D721Med (cell line): ENCODE measurements around the gene NRXN3.
A peak's percentile ranks its signal among the peaks of the same experiment; 100 is the strongest.

Experiments used
- DNase-seq: peaks from one replicate; pipeline ENCODE4 v3.0.0; 2011; ENCODE audit warnings: low spot score; ENCODE audit not compliant: insufficient read length
- FAIRE-seq: peaks from 2 replicates; lab custom pipeline; 2011; peaks lifted over from hg19 to GRCh38; lab: Jason Lieb, UNC
- TF ChIP-seq, protein P1 (sequence below): IDR thresholded peaks from 2 replicates; pipeline ENCODE4 v1.5.1; 2012; ENCODE audit warnings: mild to moderate bottlenecking, control low read depth; ENCODE audit not compliant: insufficient read depth; ENCODE audit errors: missing control alignments

The NRXN3 gene

DNA sequence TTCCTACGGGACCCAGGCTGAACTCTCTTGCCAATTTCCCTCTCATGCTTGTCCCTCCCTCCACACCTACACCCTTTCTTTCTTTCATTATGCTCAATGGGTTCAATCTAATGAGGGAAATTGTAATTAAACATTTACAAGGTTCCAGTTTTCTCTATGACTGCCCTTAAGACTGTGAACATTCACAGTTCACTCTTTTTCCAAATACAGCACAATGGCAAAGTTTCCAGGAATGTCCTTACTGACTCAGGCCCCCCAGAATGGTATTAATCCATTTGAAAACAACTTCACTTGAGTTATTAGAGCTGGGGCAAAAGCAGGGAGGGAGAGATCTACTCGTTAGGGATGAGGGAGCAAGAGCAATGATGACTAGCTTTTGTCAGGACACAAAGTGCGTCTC, 892.1 kb downstream of the NRXN3 start:
- TF ChIP-seq, protein P1, sequence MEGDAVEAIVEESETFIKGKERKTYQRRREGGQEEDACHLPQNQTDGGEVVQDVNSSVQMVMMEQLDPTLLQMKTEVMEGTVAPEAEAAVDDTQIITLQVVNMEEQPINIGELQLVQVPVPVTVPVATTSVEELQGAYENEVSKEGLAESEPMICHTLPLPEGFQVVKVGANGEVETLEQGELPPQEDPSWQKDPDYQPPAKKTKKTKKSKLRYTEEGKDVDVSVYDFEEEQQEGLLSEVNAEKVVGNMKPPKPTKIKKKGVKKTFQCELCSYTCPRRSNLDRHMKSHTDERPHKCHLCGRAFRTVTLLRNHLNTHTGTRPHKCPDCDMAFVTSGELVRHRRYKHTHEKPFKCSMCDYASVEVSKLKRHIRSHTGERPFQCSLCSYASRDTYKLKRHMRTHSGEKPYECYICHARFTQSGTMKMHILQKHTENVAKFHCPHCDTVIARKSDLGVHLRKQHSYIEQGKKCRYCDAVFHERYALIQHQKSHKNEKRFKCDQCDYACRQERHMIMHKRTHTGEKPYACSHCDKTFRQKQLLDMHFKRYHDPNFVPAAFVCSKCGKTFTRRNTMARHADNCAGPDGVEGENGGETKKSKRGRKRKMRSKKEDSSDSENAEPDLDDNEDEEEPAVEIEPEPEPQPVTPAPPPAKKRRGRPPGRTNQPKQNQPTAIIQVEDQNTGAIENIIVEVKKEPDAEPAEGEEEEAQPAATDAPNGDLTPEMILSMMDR: no peak
- DNase-seq (no peak), FAIRE-seq (no peak)

DNA sequence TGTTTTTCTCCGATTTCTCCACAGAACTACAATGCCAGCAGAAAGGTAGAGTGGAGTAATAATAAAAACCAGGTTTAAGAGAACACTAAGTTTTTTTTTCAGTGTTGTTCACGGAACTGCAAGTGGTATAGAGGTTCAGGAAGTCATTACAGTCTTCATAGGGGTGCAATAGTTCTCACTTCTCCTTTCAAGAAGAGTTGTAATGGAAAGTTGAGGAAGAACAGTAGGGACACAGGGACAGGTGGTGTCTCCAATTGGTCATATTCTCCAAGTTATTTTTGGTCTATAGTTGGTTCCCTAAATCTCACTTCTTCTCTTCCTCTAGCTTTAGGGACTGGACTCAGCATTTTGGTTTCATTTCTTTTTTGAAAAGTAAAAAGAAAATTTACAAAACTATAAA, 894.0 kb downstream of the NRXN3 start:
- TF ChIP-seq, protein P1: no peak
- DNase-seq (no peak), FAIRE-seq (no peak)

DNA sequence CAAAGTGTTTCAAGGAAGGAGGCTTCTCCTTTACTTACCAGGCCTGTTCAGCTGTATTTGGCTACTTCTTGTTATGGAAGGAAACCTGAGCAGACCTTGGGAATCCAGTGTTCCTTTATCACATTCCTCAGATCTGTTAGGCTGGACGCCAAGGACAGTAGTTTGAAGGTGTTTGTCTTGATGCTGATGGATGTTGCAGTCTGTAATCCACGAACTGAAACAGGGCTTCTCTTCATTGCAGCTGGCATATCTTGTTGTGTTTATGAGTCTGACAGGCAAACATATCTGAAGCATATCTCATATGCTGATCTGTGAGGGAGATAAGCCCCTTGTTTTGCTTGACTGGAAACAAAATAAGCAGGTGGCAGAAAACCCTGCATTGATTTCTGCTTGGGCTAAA, 904.3 kb downstream of the NRXN3 start:
- TF ChIP-seq, protein P1: no peak
- DNase-seq: no peak
- no peak for FAIRE-seq

DNA sequence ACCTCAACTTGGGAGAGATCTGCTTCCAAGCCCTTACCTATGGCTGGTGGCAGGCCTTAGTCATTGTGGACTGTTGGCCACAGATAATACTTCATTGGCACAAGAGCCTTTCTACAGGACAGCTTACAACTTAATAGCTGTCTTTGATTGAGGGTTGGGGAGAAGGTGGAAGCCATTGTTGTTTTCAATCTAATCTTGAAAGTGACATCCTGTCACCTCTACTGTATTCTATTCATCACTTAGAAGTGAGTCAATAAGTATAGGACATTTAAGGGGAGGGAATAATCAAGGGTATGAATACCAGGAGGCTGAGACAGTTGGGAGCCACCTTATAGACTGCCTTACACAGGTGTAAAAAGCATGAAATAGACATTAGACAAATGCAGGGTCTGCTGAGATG, 906.3 kb downstream of the NRXN3 start:
- TF ChIP-seq, protein P1: no peak
- no peak for DNase-seq
- FAIRE-seq: no peak

DNA sequence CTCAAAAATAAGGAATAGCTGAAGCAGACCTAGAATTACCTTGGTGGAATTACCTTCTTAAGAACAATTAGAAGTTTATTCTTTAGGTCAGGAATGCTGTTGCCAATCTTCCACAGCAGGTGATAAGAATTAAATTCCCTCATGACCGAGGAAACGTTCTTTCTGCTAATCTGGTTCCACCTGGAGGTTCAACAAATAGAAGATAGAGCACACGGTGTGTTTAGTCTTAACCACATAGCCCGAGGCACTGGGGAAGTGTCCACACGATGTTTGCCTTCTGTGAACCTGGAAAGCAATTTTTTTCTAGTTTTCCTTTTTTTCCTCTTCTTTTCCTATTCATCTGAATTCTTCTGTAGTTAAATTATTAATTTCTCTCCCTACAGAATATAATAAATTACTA, 906.9 kb downstream of the NRXN3 start:
- peak; percentile 16 for FAIRE-seq

DNA sequence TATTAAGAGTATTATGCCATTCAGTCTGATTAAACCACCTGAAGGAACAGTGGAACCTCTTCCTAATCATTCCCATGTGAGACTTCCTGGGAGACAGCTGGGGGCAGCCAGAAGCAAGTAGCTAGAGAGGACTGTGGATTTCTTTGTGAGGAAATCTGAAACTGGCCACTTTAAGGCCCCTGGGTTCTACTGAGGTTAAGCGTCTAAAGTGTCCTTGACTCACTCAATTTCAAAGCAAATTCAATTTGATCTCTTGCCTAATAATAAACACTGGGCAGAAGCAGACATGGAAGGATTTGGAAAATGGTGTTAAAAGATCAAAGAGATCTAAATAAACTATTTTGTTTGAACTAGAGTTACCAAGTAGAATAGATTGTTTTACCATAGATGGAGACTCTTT, 909.9 kb downstream of the NRXN3 start:
- TF ChIP-seq, protein P1: no peak
- DNase-seq (no peak), FAIRE-seq (no peak)

More for the DNA sequence above, 906.9 kb downstream of the NRXN3 start:
- DNase-seq: no peak
- TF ChIP-seq, protein P1: no peak

DNA sequence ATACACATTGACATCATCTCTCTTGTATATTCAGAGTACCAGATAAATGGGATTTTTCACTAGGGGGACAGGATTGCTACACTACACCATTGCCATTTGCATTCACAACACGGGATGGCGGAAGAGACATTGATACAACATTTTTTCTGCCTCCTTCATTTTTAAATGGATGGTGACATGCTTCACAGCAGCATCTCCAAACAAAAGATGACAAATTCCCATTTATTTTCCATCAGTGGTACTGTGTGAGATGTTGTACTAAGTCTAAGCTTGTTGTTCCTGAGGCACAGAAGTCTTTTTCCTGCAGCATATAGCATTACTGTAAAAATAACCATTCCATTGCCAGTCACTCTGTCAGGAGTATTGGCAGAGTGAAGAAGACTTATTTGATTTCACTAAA, 912.7 kb downstream of the NRXN3 start:
- FAIRE-seq: no peak
- no peak for DNase-seq
- TF ChIP-seq, protein P1: no peak
